B cell (primary cell): ENCODE results near the gene PHACTR2.

Experiments
- EZH2 ChIP-seq: IDR thresholded peaks from 2 replicates; pipeline ENCODE4 v1.6.1; 2012; ENCODE audit warnings: borderline replicate concordance, low read depth, mild to moderate bottlenecking, moderate library complexity, low read length; ENCODE audit not compliant: insufficient read depth, poor library complexity, severe bottlenecking
- TF ChIP-seq, protein P1 (sequence below): fragments of 200-600 bp; IDR thresholded peaks from one replicate; pipeline ENCODE4 v1.8.0; 2022; ENCODE audit warnings: antibody characterized with exemption, mild to moderate bottlenecking

- no peak for TF ChIP-seq EZH2
- TF ChIP-seq, protein P1, sequence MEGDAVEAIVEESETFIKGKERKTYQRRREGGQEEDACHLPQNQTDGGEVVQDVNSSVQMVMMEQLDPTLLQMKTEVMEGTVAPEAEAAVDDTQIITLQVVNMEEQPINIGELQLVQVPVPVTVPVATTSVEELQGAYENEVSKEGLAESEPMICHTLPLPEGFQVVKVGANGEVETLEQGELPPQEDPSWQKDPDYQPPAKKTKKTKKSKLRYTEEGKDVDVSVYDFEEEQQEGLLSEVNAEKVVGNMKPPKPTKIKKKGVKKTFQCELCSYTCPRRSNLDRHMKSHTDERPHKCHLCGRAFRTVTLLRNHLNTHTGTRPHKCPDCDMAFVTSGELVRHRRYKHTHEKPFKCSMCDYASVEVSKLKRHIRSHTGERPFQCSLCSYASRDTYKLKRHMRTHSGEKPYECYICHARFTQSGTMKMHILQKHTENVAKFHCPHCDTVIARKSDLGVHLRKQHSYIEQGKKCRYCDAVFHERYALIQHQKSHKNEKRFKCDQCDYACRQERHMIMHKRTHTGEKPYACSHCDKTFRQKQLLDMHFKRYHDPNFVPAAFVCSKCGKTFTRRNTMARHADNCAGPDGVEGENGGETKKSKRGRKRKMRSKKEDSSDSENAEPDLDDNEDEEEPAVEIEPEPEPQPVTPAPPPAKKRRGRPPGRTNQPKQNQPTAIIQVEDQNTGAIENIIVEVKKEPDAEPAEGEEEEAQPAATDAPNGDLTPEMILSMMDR: no peak
These were observed 2.4 kb downstream of the PHACTR2 start for GRCh38 chr6:143680141-143680540.
